A549 treated with RU486 at 1 μM for 4 hours (cell line): ENCODE results near the gene PSME1. TPM values are rescaled to one million over a fixed set of nuclear protein-coding genes. Genes with fewer than 3 reads are reported as not detected.

Experiments used
- total RNA-seq: library from RNA; stranded (reverse); fragments of 200-300 nt; extraction: Qiagen RNA extraction; gene quantifications from 5 replicates; pipeline ENCODE4 v1.2.3, GENCODE V29; 2022; ENCODE audit warnings: low read depth

The PSME1 gene
- 166 to 196 TPM (median 176 TPM) in 5 replicates for total RNA-seq

GRCh38 chr14:24135834-24136683 is at the start of gene PSME1:
TSS of gene PSME1 (plus strand) at chr14:24136194. CDS start at chr14:24136263, 69 bp downstream.

GRCh38 chr14:24093901-24094840 is 41.8 kb upstream of the PSME1 start, which contains the start of gene PCK2:
TSS of gene PCK2 (plus strand) at chr14:24094311. CDS start at chr14:24094406, 95 bp downstream.

GRCh38 chr14:24114532-24115421 is 21.2 kb upstream of the PSME1 start, which contains the start of the genes DCAF11 and NRL:
TSS of gene DCAF11 (plus strand) at chr14:24114777. CDS start at chr14:24115595, 818 bp downstream.
TSS of gene NRL (minus strand) at chr14:24114949. CDS start at chr14:24082848, 32,101 bp downstream.

GRCh38 chr14:24130380-24130716 is 5.6 kb upstream of the PSME1 start, which contains the start of gene FITM1:
TSS of gene FITM1 (plus strand) at chr14:24130659. CDS start at chr14:24131564, 905 bp downstream.

GRCh38 chr14:24141097-24141880 is 5.3 kb downstream of the PSME1 start, which contains the start of gene EMC9:
TSS of gene EMC9 (minus strand) at chr14:24141591. CDS start at chr14:24141304, 287 bp downstream.

GRCh38 chr14:24146453-24146977 is 10.5 kb downstream of the PSME1 start, which contains the start of gene PSME2:
TSS of gene PSME2 (minus strand) at chr14:24146610. CDS start at chr14:24146581, 29 bp downstream.

GRCh38 chr14:24146978-24147760 is 11.2 kb downstream of the PSME1 start, which contains the start of gene RNF31:
TSS of gene RNF31 (plus strand) at chr14:24147498. CDS start at chr14:24147699, 201 bp downstream.

GRCh38 chr14:24160850-24161804 is 25.1 kb downstream of the PSME1 start, which contains the start of gene IRF9:
TSS of gene IRF9 (plus strand) at chr14:24161265. CDS start at chr14:24162145, 880 bp downstream.

GRCh38 chr14:24171422-24172260 is 35.6 kb downstream of the PSME1 start, which contains the start of gene REC8:
TSS of gene REC8 (plus strand) at chr14:24172080. CDS start at chr14:24172553, 473 bp downstream.

Other genes with a start within 250 kb of the PSME1 start
- gene DHRS4, start 182.4 kb upstream of the PSME1 start, total RNA-seq, result 42.2 to 47.9 TPM (median 46.2 TPM) in 5 replicates
- gene DHRS4L2, start 147.3 kb upstream of the PSME1 start, total RNA-seq, result 22.1 to 37.0 TPM (median 30.3 TPM) in 5 replicates
- gene CARMIL3, start 84.2 kb upstream of the PSME1 start, total RNA-seq, result 0.34 to 0.95 TPM (median 0.49 TPM) in 5 replicates
- not detected in 5 replicates for gene CPNE6, start 64.6 kb upstream of the PSME1 start, total RNA-seq
- gene PCK2, start 41.9 kb upstream of the PSME1 start, total RNA-seq, result 16.5 to 22.6 TPM (median 20.9 TPM) in 5 replicates
- 19.5 to 23.6 TPM (median 20.5 TPM) in 5 replicates for gene DCAF11, start 21.4 kb upstream of the PSME1 start, total RNA-seq
- 0.72 to 1.2 TPM (median 0.80 TPM) in 5 replicates for gene NRL, start 21.2 kb upstream of the PSME1 start, total RNA-seq
- gene FITM1, start 5.5 kb upstream of the PSME1 start, total RNA-seq, result 0.17 to 0.31 TPM in 2 of 5 replicates, not detected in the others
- 45.0 to 65.7 TPM (median 61.1 TPM) in 5 replicates for gene EMC9, start 5.4 kb downstream of the PSME1 start, total RNA-seq
- gene PSME2, start 10.4 kb downstream of the PSME1 start, total RNA-seq, result 163 to 221 TPM (median 173 TPM) in 5 replicates
- gene RNF31, start 11.3 kb downstream of the PSME1 start, total RNA-seq, result 18.9 to 37.4 TPM (median 28.0 TPM) in 5 replicates
- 14.5 to 20.9 TPM (median 16.8 TPM) in 5 replicates for gene IRF9, start 25.1 kb downstream of the PSME1 start, total RNA-seq
- gene REC8, start 35.9 kb downstream of the PSME1 start, total RNA-seq, result 4.0 to 5.5 TPM (median 5.1 TPM) in 5 replicates
- 79.3 to 90.2 TPM (median 86.3 TPM) in 5 replicates for gene IPO4, start 52.6 kb downstream of the PSME1 start, total RNA-seq
- 63.2 to 70.0 TPM (median 67.6 TPM) in 5 replicates for gene TM9SF1, start 59.2 kb downstream of the PSME1 start, total RNA-seq
- gene TSSK4, start 69.5 kb downstream of the PSME1 start, total RNA-seq, result not detected in 5 replicates
- 71.9 to 101 TPM (median 93.0 TPM) in 5 replicates for gene CHMP4A, start 77.3 kb downstream of the PSME1 start, total RNA-seq
- 27.3 to 34.4 TPM (median 29.4 TPM) in 5 replicates for gene MDP1, start 79.9 kb downstream of the PSME1 start, total RNA-seq
- gene NEDD8, start 96.2 kb downstream of the PSME1 start, total RNA-seq, result 444 to 520 TPM (median 484 TPM) in 5 replicates
- 54.3 to 66.4 TPM (median 58.1 TPM) in 5 replicates for gene GMPR2, start 96.7 kb downstream of the PSME1 start, total RNA-seq
- gene TINF2, start 106.4 kb downstream of the PSME1 start, total RNA-seq, result 34.2 to 38.2 TPM (median 36.6 TPM) in 5 replicates
- gene TGM1, start 127.0 kb downstream of the PSME1 start, total RNA-seq, result 0.53 to 1.1 TPM (median 1.0 TPM) in 5 replicates
- 15.2 to 18.4 TPM (median 16.6 TPM) in 5 replicates for gene RABGGTA, start 135.4 kb downstream of the PSME1 start, total RNA-seq
- 10.3 to 14.0 TPM (median 13.1 TPM) in 5 replicates for gene DHRS1, start 163.6 kb downstream of the PSME1 start, total RNA-seq
- gene NOP9, start 163.7 kb downstream of the PSME1 start, total RNA-seq, result 13.7 to 17.0 TPM (median 16.6 TPM) in 5 replicates
- 0.15 to 1.00 TPM (median 0.20 TPM) in 5 replicates for gene CIDEB, start 171.8 kb downstream of the PSME1 start, total RNA-seq
- gene LTB4R2, start 173.9 kb downstream of the PSME1 start, total RNA-seq, result 2.5 to 5.7 TPM (median 4.3 TPM) in 5 replicates
- gene LTB4R, start 175.3 kb downstream of the PSME1 start, total RNA-seq, result 3.7 to 6.6 TPM (median 6.4 TPM) in 5 replicates
- not detected in 5 replicates for gene ADCY4, start 198.9 kb downstream of the PSME1 start, total RNA-seq
- not detected in 5 replicates for gene RIPK3, start 203.8 kb downstream of the PSME1 start, total RNA-seq
- gene NFATC4, start 232.0 kb downstream of the PSME1 start, total RNA-seq, result 0.29 to 0.67 TPM (median 0.47 TPM) in 4 of 5 replicates, not detected in the other